Glutamatergic neuron (in vitro differentiated cells): ENCODE results near the gene OLFM2. TPM values are rescaled to one million over a fixed set of nuclear protein-coding genes. Genes with fewer than 3 reads are reported as not detected.

ENCODE experiments used
- DNase-seq: peaks from one replicate; pipeline ENCODE4 v3.0.0; 2022
- H3K27ac Mint-ChIP-seq: one replicate; pipeline ENCODE4 v1.8.0; 2020; ENCODE audit warnings: mild to moderate bottlenecking, mixed read lengths, inconsistent platforms; ENCODE audit not compliant: unreplicated experiment
- H3K27me3 Mint-ChIP-seq: one replicate; pipeline ENCODE4 v1.8.0; 2020; ENCODE audit warnings: mild to moderate bottlenecking, moderate library complexity, mixed read lengths, inconsistent platforms; ENCODE audit not compliant: unreplicated experiment
- H3K36me3 Mint-ChIP-seq: one replicate; pipeline ENCODE4 v1.8.0; 2020; ENCODE audit warnings: mild to moderate bottlenecking, mixed read lengths, inconsistent platforms; ENCODE audit not compliant: unreplicated experiment
- H3K4me1 Mint-ChIP-seq: one replicate; pipeline ENCODE4 v1.8.0; 2020; ENCODE audit warnings: mild to moderate bottlenecking, low read depth, mixed read lengths, inconsistent platforms; ENCODE audit not compliant: unreplicated experiment
- H3K4me3 Mint-ChIP-seq: one replicate; pipeline ENCODE4 v1.8.0; 2020; ENCODE audit warnings: mild to moderate bottlenecking, mixed read lengths, inconsistent platforms; ENCODE audit not compliant: unreplicated experiment
- H3K9me3 Mint-ChIP-seq: one replicate; pipeline ENCODE4 v1.8.0; 2020; ENCODE audit warnings: mild to moderate bottlenecking, moderate library complexity, mixed read lengths, inconsistent platforms; ENCODE audit not compliant: unreplicated experiment
- CTCF ChIP-seq: fragments of 200-600 bp; sonication (generic); IDR thresholded peaks from one replicate; pipeline ENCODE4 v1.5.0; 2021; ENCODE audit not compliant: partially characterized antibody, unreplicated experiment
- total RNA-seq: library from RNA; stranded (reverse); fragmentation: NEBNext Ultra II Directional; extraction: Animal tissue kit (Norgen Biotek cat#: 25700); gene quantifications from one replicate; pipeline ENCODE4 v1.2.1, GENCODE V29; 2021; ENCODE audit not compliant: unreplicated experiment

Gene OLFM2
- total RNA-seq, 1 donor from 2014 or later = 19.5 TPM

GRCh38 chr19:9937001-9937411, 691 bp upstream of the OLFM2 start:
- TF ChIP-seq CTCF = no peak
- Mint-ChIP-seq H3K9me3 (peaks cover 7% of the 10 kb centered on the region), H3K36me3 (no peaks in the 10 kb centered on the region), H3K4me1 (peaks cover 9% of the 10 kb centered on the region), H3K27me3 (peaks cover 24% of the 10 kb centered on the region), H3K27ac (no peak overlapping the region), H3K4me3 (peak overlapping the region; percentile 72)
- DNase-seq = no peak

- no peak for TF ChIP-seq CTCF
- no peak for DNase-seq
Observed at GRCh38 chr19:9935506-9936325, 599 bp downstream of the OLFM2 start.

GRCh38 chr19:9934132-9934950, 2.0 kb downstream of the OLFM2 start:
- peak; percentile 92 for DNase-seq
- Mint-ChIP-seq H3K4me1 (peaks cover 9% of the 10 kb centered on the region), H3K36me3 (no peaks in the 10 kb centered on the region), H3K27ac (no peak overlapping the region), H3K9me3 (peaks cover 4% of the 10 kb centered on the region), H3K4me3 (peak overlapping the region; percentile 90), H3K27me3 (peaks cover 25% of the 10 kb centered on the region)
- peak; percentile 95 for TF ChIP-seq CTCF

More at GRCh38 chr19:9935506-9936325, 599 bp downstream of the OLFM2 start:
- Mint-ChIP-seq H3K36me3 (no peaks in the 10 kb centered on the region), H3K4me1 (peaks cover 9% of the 10 kb centered on the region), H3K4me3 (peak overlapping the region; percentile 90), H3K27me3 (peaks cover 25% of the 10 kb centered on the region), H3K27ac (no peak overlapping the region), H3K9me3 (peaks cover 5% of the 10 kb centered on the region)

GRCh38 chr19:9932835-9933234, 3.5 kb downstream of the OLFM2 start:
- Mint-ChIP-seq H3K4me3 (no peak overlapping the region), H3K9me3 (peaks cover 6% of the 10 kb centered on the region), H3K36me3 (no peaks in the 10 kb centered on the region), H3K27ac (peak overlapping the region; percentile 11), H3K27me3 (peaks cover 25% of the 10 kb centered on the region), H3K4me1 (peaks cover 9% of the 10 kb centered on the region)
- DNase-seq = no peak
- no peak for TF ChIP-seq CTCF
